Measurements from ENCODE around the gene ZNF80. TPM values are rescaled to one million over a fixed set of nuclear protein-coding genes. Genes with fewer than 3 reads are reported as not detected.

Gene ZNF80
- total and polyA plus RNA-seq, 4 donors: 0.05 TPM; not detected in 3

DNA sequence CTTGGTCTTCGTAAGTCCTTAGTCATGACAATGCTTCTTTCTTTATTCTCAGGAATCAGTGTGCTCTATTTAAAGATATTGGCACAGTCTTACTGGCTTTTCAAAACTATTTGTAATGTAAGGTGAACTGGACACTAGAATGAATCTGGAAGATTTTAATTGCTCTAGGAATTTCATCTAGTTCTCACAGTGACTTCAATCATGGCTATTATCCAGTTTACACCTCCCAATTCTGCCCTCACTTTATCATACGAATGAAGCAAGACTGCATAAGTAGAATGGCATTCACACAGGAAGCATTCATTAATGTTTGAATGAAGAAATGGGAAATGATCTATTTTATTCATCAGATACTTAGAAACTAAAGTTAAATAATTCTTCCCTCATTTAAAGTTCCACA lies 31.8 kb downstream of the ZNF80 start:
- no peak overlapping the region for H3K27ac ChIP-seq (ENCODE audit: low read depth in 1 of 2, low read length in 1 of 2)
- 78 to 82% methylated on average over 2 of the region's 2 CpGs for WGBS, 2 donors
- no peak overlapping the region for H3K9ac ChIP-seq (ENCODE audit: insufficient read depth in 1 of 2, low read length in 2 of 2)
- H3K36me3 ChIP-seq (ENCODE audit: control insufficient read depth in 4 of 4, insufficient read depth in 4 of 4, low read length in 4 of 4): no peaks in the 10 kb centered on the region
- DNase-seq: no peak
- TF ChIP-seq, protein P1, sequence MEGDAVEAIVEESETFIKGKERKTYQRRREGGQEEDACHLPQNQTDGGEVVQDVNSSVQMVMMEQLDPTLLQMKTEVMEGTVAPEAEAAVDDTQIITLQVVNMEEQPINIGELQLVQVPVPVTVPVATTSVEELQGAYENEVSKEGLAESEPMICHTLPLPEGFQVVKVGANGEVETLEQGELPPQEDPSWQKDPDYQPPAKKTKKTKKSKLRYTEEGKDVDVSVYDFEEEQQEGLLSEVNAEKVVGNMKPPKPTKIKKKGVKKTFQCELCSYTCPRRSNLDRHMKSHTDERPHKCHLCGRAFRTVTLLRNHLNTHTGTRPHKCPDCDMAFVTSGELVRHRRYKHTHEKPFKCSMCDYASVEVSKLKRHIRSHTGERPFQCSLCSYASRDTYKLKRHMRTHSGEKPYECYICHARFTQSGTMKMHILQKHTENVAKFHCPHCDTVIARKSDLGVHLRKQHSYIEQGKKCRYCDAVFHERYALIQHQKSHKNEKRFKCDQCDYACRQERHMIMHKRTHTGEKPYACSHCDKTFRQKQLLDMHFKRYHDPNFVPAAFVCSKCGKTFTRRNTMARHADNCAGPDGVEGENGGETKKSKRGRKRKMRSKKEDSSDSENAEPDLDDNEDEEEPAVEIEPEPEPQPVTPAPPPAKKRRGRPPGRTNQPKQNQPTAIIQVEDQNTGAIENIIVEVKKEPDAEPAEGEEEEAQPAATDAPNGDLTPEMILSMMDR (IDR thresholded peaks at IDR 0.05; ENCODE audit: control extremely low read depth, extremely low read depth): no peak
- peaks cover 0 to 4% (median 0%) of the 10 kb centered on the region in 3 donors for H3K27me3 ChIP-seq (ENCODE audit: control insufficient read depth in 3 of 3, insufficient read depth in 3 of 3, low read length in 2 of 3)
- no peaks in the 10 kb centered on the region for H3K4me1 ChIP-seq (ENCODE audit: control insufficient read depth in 5 of 5, insufficient read depth in 5 of 5, low read length in 5 of 5)
- ATAC-seq (ENCODE audit: insufficient read depth, low FRiP score): no peak
- H3K4me3 ChIP-seq: no peak overlapping the region
- H3K9me3 ChIP-seq (ENCODE audit: control insufficient read depth in 4 of 4, insufficient read depth in 3 of 4, low read length in 3 of 4): no peaks in the 10 kb centered on the region

DNA sequence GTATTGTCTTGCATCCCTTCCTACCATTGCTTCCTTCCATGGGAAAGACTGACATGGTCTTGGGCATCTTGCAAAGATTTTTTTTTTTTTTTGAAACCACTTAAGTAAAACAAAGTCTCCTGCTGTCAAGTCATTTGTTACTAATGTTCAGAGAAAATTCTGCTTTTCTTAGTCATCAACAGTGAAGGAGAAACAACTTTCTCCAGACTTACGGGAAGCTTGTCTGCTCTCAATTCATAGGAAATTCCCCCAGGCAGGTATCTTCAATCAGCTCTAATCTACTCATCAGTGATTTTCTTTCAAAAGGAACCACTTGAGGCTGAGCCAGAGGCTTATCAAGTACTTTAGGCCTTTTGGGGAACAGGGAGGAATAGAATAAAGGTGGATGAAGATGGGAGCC lies 42.6 kb downstream of the ZNF80 start:
- Histone ChIP-seq H3K9ac (ENCODE audit: insufficient read depth in 1 of 2, low read length in 2 of 2) (no peak overlapping the region), H3K27me3 (ENCODE audit: control insufficient read depth in 3 of 3, insufficient read depth in 3 of 3, low read length in 2 of 3) (no peaks in the 10 kb centered on the region), H3K4me1 (ENCODE audit: control insufficient read depth in 5 of 5, insufficient read depth in 5 of 5, low read length in 5 of 5) (no peaks in the 10 kb centered on the region), H3K27ac (ENCODE audit: low read depth in 1 of 2, low read length in 1 of 2) (no peak overlapping the region), H3K9me3 (ENCODE audit: control insufficient read depth in 4 of 4, insufficient read depth in 3 of 4, low read length in 3 of 4) (no peaks in the 10 kb centered on the region), H3K36me3 (ENCODE audit: control insufficient read depth in 4 of 4, insufficient read depth in 4 of 4, low read length in 4 of 4) (no peaks in the 10 kb centered on the region), H3K4me3 (no peak overlapping the region)
- ATAC-seq (ENCODE audit: insufficient read depth, low FRiP score) (no peak), DNase-seq (no peak)
- 90 to 95% methylated on average over 1 of the region's 1 CpG for WGBS, 2 donors
- TF ChIP-seq, protein P1 (IDR thresholded peaks at IDR 0.05; ENCODE audit: control extremely low read depth, extremely low read depth): no peak

DNA sequence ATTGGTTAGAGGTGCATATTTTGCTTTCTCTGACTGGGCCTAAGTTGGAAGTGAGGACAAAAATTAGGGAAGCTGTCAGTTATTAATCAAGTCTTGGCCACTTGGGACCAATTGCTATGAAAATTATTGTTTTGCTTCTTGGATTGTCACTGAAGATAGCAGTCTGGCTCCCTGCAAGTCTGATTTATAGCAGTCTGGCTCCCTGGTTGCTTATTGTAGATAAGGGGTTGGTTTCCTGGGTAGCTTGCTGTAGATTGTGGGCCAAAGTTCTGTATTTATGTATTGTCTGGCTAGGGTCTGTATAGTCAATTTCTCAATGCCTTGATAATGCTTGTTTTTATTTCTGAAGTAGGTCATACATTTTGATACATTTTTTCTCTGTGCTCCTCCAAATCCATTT lies 45.2 kb downstream of the ZNF80 start:
- DNase-seq (no peak), ATAC-seq (ENCODE audit: insufficient read depth, low FRiP score) (no peak)
- Histone ChIP-seq H3K9ac (ENCODE audit: insufficient read depth in 1 of 2, low read length in 2 of 2) (no peak overlapping the region), H3K36me3 (ENCODE audit: control insufficient read depth in 4 of 4, insufficient read depth in 4 of 4, low read length in 4 of 4) (no peaks in the 10 kb centered on the region), H3K4me1 (ENCODE audit: control insufficient read depth in 5 of 5, insufficient read depth in 5 of 5, low read length in 5 of 5) (no peaks in the 10 kb centered on the region), H3K4me3 (no peak overlapping the region), H3K27ac (ENCODE audit: low read depth in 1 of 2, low read length in 1 of 2) (no peak overlapping the region), H3K9me3 (ENCODE audit: control insufficient read depth in 4 of 4, insufficient read depth in 3 of 4, low read length in 3 of 4) (no peaks in the 10 kb centered on the region), H3K27me3 (ENCODE audit: control insufficient read depth in 3 of 3, insufficient read depth in 3 of 3, low read length in 2 of 3) (no peaks in the 10 kb centered on the region)
- TF ChIP-seq, protein P1 (IDR thresholded peaks at IDR 0.05; ENCODE audit: control extremely low read depth, extremely low read depth): no peak

DNA sequence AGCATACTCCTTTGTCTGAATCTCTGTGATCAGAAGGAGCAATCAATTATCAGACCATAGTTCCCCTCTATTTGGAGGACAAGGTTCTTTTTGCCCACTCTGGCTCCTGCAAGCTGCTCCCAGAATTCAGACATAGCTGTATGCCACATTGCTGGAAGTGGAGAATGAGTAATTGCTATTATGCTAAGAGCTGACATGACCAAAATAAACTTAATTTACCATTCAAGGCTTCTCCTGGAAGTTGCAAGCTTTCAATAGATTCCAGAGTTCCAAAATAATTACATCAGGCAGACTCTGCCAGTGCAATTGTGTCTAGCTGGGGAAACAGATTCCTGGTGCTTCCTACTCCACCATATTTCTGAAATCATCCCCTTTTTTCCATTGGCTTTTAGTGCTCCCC lies 50.9 kb downstream of the ZNF80 start:
- no peaks in the 10 kb centered on the region for H3K36me3 ChIP-seq (ENCODE audit: control insufficient read depth in 4 of 4, insufficient read depth in 4 of 4, low read length in 4 of 4)
- TF ChIP-seq, protein P1 (IDR thresholded peaks at IDR 0.05; ENCODE audit: control extremely low read depth, extremely low read depth): no peak
- ATAC-seq (ENCODE audit: insufficient read depth, low FRiP score) (no peak), DNase-seq (no peak)
- H3K27ac ChIP-seq (ENCODE audit: low read depth in 1 of 2, low read length in 1 of 2): no peak overlapping the region
- no peaks in the 10 kb centered on the region for H3K4me1 ChIP-seq (ENCODE audit: control insufficient read depth in 5 of 5, insufficient read depth in 5 of 5, low read length in 5 of 5)
- H3K9me3 ChIP-seq (ENCODE audit: control insufficient read depth in 4 of 4, insufficient read depth in 3 of 4, low read length in 3 of 4): peaks cover 0 to 3% (median 0%) of the 10 kb centered on the region in 4 donors
- no peaks in the 10 kb centered on the region for H3K27me3 ChIP-seq (ENCODE audit: control insufficient read depth in 3 of 3, insufficient read depth in 3 of 3, low read length in 2 of 3)
- no peak overlapping the region for H3K9ac ChIP-seq (ENCODE audit: insufficient read depth in 1 of 2, low read length in 2 of 2)
- H3K4me3 ChIP-seq: no peak overlapping the region
